ENCODE data around the gene RTF2. TPM values are rescaled to one million over a fixed set of nuclear protein-coding genes. Genes with fewer than 3 reads are reported as not detected.

RTF2 gene
- total RNA-seq, 1 experiment from 2014 or later = 89.2 TPM

DNA sequence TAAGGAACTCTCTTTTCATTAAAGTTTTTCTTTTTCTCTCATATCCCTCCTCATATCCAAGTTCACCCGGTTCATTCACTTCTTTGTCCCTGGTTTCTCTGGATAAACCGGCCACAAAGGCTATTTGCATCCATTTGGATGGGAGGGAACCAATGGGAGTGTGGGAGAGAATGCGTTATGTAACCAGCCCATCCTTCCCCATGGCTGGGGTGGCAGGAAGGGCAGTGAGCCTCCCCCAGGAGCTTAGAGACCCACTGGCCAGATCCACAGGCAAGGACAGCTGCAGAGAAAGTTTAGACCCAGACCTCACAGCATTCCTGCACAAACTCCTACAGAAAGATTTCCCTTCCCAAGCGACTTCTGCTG is 45.6 kb upstream of the RTF2 start:
- CTCF ChIA-PET = no interaction called here
- no peak overlapping the region for H3K4me3 ChIP-seq (ENCODE audit: low read depth in 2 of 2, low read length in 2 of 2)
- no peaks in the 10 kb centered on the region for H3K36me3 ChIP-seq (ENCODE audit: control insufficient read depth, insufficient read depth, low read length)
- no TSS peak for BruUV-seq (replicated peaks)
- no peak overlapping the region for H3K27ac ChIP-seq (ENCODE audit: low read length)
- H3K27me3 ChIP-seq (ENCODE audit: control insufficient read depth, insufficient read depth, low read length) = no peaks in the 10 kb centered on the region
- H3K4me1 ChIP-seq (ENCODE audit: control insufficient read depth, insufficient read depth, low read length) = no peaks in the 10 kb centered on the region
- no peaks in the 10 kb centered on the region for H3K9me3 ChIP-seq (ENCODE audit: control insufficient read depth, insufficient read depth, low read depth, low read length)
- TF ChIP-seq SIN3A (IDR thresholded peaks at IDR 0.05; ENCODE audit: borderline replicate concordance, insufficient read depth, low read depth, low read length) (no peak), POLR2AphosphoS5 (IDR thresholded peaks at IDR 0.05; ENCODE audit: low read depth, low read length) (no peak), TCF7L2 (IDR thresholded peaks at IDR 0.05; ENCODE audit: low read depth, low read length) (no peak), CTCF (IDR thresholded peaks at IDR 0.05) (no peak)
- TF ChIP-seq, protein P1, sequence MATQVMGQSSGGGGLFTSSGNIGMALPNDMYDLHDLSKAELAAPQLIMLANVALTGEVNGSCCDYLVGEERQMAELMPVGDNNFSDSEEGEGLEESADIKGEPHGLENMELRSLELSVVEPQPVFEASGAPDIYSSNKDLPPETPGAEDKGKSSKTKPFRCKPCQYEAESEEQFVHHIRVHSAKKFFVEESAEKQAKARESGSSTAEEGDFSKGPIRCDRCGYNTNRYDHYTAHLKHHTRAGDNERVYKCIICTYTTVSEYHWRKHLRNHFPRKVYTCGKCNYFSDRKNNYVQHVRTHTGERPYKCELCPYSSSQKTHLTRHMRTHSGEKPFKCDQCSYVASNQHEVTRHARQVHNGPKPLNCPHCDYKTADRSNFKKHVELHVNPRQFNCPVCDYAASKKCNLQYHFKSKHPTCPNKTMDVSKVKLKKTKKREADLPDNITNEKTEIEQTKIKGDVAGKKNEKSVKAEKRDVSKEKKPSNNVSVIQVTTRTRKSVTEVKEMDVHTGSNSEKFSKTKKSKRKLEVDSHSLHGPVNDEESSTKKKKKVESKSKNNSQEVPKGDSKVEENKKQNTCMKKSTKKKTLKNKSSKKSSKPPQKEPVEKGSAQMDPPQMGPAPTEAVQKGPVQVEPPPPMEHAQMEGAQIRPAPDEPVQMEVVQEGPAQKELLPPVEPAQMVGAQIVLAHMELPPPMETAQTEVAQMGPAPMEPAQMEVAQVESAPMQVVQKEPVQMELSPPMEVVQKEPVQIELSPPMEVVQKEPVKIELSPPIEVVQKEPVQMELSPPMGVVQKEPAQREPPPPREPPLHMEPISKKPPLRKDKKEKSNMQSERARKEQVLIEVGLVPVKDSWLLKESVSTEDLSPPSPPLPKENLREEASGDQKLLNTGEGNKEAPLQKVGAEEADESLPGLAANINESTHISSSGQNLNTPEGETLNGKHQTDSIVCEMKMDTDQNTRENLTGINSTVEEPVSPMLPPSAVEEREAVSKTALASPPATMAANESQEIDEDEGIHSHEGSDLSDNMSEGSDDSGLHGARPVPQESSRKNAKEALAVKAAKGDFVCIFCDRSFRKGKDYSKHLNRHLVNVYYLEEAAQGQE (IDR thresholded peaks at IDR 0.05; ENCODE audit: insufficient read depth in 1 of 2, low read depth in 2 of 2, low read length in 1 of 2) = no peak
- DNase-seq (ENCODE audit: low read depth, low spot score) = no peak
- in situ Hi-C loops (cut with HindIII; ENCODE audit: low pct_unique_long_range_greater_than_20kb, low sequenced_read_pairs) = no loop called here
- ATAC-seq = no peak
- intact Hi-C loops (cut with micrococcal nuclease; ENCODE audit: unreplicated experiment) = no loop called here
- POLR2A ChIA-PET = no interaction called here

DNA sequence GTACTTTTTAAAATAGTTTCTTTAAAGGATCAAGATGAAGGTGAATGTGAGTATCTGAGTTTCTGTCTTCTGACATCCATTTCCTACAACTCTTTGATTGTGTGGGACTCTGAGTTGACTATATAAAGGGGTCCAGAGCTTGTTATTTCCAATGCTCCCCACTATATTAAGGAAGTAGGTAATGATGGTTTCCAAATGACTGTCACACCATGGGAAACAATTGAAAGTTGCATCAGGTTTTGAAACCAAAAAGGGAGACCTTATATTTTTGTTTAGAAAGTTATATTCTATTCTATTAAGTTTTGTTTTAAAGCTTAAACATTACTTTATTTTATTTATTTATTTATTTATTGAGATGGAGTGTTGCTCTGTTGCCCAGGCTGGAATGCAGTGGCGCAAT is 45.2 kb upstream of the RTF2 start:
- ATAC-seq (no peak), DNase-seq (ENCODE audit: low read depth, low spot score) (no peak)
- no peaks in the 10 kb centered on the region for H3K36me3 ChIP-seq (ENCODE audit: control insufficient read depth, insufficient read depth, low read length)
- POLR2A ChIA-PET = no interaction called here
- TF ChIP-seq, protein P1 (IDR thresholded peaks at IDR 0.05; ENCODE audit: insufficient read depth in 1 of 2, low read depth in 2 of 2, low read length in 1 of 2) = no peak
- TF ChIP-seq POLR2AphosphoS5 (IDR thresholded peaks at IDR 0.05; ENCODE audit: low read depth, low read length) = no peak
- no peak for TF ChIP-seq CTCF (IDR thresholded peaks at IDR 0.05)
- TF ChIP-seq SIN3A (IDR thresholded peaks at IDR 0.05; ENCODE audit: borderline replicate concordance, insufficient read depth, low read depth, low read length) = no peak
- no peak for TF ChIP-seq TCF7L2 (IDR thresholded peaks at IDR 0.05; ENCODE audit: low read depth, low read length)
- H3K27ac ChIP-seq (ENCODE audit: low read length) = no peak overlapping the region
- H3K4me1 ChIP-seq (ENCODE audit: control insufficient read depth, insufficient read depth, low read length) = no peaks in the 10 kb centered on the region
- CTCF ChIA-PET = no interaction called here
- H3K27me3 ChIP-seq (ENCODE audit: control insufficient read depth, insufficient read depth, low read length) = no peaks in the 10 kb centered on the region
- in situ Hi-C loops (cut with HindIII; ENCODE audit: low pct_unique_long_range_greater_than_20kb, low sequenced_read_pairs) = no loop called here
- BruUV-seq (replicated peaks) = no TSS peak
- H3K9me3 ChIP-seq (ENCODE audit: control insufficient read depth, insufficient read depth, low read depth, low read length) = no peaks in the 10 kb centered on the region
- intact Hi-C loops (cut with micrococcal nuclease; ENCODE audit: unreplicated experiment) = no loop called here
- no peak overlapping the region for H3K4me3 ChIP-seq (ENCODE audit: low read depth in 2 of 2, low read length in 2 of 2)
